Epithelial cell of esophagus (primary cell): ENCODE measurements around the gene EPHB4.
A peak's percentile ranks its signal among the peaks of the same experiment; 100 is the strongest.

ENCODE experiments used
- DNase-seq: peaks from one replicate; pipeline ENCODE4 v3.0.0; 2010; ENCODE audit warnings: low read depth
- H3K4me3 ChIP-seq: 2 replicates; pipeline ENCODE4 v1.5.1; 2011; ENCODE audit warnings: mild to moderate bottlenecking, low read length, control low read depth
- TF ChIP-seq, protein P1 (sequence below): IDR thresholded peaks from 2 replicates; pipeline ENCODE4 v1.5.1; 2011; ENCODE audit warnings: low read depth, mild to moderate bottlenecking, low read length, control low read depth, inconsistent platforms; ENCODE audit not compliant: insufficient read depth; ENCODE audit errors: missing control alignments

Gene EPHB4

GRCh38 chr7:100825215-100825671, 2.1 kb downstream of the EPHB4 start:
- peak; percentile 37 for DNase-seq
- TF ChIP-seq, protein P1, sequence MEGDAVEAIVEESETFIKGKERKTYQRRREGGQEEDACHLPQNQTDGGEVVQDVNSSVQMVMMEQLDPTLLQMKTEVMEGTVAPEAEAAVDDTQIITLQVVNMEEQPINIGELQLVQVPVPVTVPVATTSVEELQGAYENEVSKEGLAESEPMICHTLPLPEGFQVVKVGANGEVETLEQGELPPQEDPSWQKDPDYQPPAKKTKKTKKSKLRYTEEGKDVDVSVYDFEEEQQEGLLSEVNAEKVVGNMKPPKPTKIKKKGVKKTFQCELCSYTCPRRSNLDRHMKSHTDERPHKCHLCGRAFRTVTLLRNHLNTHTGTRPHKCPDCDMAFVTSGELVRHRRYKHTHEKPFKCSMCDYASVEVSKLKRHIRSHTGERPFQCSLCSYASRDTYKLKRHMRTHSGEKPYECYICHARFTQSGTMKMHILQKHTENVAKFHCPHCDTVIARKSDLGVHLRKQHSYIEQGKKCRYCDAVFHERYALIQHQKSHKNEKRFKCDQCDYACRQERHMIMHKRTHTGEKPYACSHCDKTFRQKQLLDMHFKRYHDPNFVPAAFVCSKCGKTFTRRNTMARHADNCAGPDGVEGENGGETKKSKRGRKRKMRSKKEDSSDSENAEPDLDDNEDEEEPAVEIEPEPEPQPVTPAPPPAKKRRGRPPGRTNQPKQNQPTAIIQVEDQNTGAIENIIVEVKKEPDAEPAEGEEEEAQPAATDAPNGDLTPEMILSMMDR, result no peak
- peak overlapping the region; percentile 59 for H3K4me3 ChIP-seq

DNA sequence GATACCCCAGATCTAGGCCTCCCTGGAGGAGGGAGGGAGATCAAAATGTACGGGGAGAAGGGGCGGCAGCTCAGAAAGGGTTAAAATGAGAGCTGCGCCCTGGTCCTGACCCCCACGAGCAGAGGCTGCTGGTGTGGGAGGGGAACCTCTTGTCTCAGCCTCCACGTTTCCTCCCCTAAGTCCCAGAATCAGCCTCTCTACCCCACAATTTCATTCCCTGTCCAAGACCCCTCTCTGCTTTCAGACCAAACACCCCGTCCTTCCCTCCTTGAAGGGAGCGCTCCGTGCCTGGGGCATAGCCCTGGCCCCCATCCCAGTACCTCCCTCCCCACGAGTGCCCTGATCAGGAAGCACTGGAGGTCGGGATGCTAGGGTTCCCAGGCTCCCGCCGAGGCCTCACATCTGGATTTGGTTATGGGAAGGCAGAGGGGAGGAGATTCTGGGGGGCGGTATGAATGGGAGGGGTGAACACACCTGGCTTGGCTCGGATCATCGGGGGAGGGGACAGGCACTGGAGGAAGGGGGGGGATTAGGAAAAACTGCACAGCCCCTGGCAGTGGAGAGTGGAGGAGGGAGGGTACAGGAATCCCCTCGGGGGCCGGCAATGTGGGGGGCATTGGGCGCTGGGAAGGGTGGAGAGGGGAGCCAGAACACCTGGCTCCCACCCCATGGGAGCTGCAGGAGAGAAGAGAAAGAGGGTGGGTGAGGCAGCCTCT, 2.7 kb downstream of the EPHB4 start:
- TF ChIP-seq, protein P1, result no peak
- peak overlapping the region; percentile 59 for H3K4me3 ChIP-seq
- DNase-seq, result no peak

- TF ChIP-seq, protein P1, result no peak
- no peak for DNase-seq
- no peak overlapping the region for H3K4me3 ChIP-seq
Measured at GRCh38 chr7:100823534-100823933, 3.8 kb downstream of the EPHB4 start.

GRCh38 chr7:100823140-100823525, 4.2 kb downstream of the EPHB4 start:
- no peak overlapping the region for H3K4me3 ChIP-seq
- TF ChIP-seq, protein P1, result no peak
- no peak for DNase-seq

- TF ChIP-seq, protein P1, result no peak
- H3K4me3 ChIP-seq, result no peak overlapping the region
- DNase-seq, result no peak
Measured at GRCh38 chr7:100822236-100823139, 4.8 kb downstream of the EPHB4 start.

DNA sequence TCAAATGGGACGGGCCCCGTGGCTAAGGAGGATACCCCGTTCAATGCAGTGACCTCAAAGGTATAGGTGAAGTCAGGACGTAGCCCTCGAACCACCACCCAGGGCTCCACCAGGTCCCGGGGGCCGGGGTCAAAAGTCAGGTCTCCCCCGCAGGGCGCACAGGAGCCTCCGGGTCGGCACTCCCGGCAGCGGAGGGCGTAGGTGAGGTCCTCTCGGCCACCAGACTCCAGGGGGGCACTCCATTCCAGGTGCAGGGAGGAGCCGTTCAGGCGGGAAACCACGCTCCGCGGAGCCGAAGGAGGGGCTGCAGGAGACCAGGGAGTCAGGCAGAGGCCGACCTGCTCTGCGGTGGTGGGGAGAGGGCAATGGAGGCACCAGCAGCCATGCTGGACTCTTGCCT, 7.7 kb downstream of the EPHB4 start:
- no peak for DNase-seq
- H3K4me3 ChIP-seq, result no peak overlapping the region
- TF ChIP-seq, protein P1, result no peak
